T-cell (primary cell): Measurements from ENCODE around the gene COX20. TPM values are rescaled to one million over a fixed set of nuclear protein-coding genes. Genes with fewer than 3 reads are reported as not detected.
"Not testable (repeated sequence)": the region's sequence is repeated elsewhere in the genome, so short reads cannot be mapped to it uniquely, and the experiment has no call there.

Experiments used
- ATAC-seq, 4 experiments: fragments of 200-7000 bp in 3 of 4; fragments of 150-1000 bp in 1 of 4; cut with Tn5 transposase; replicated peaks in 1 of 4; 1 replicate in 3 of 4; 2 replicates in 1 of 4; pipeline ENCODE4 v1.10.0; 2021; ENCODE audit warnings: moderate library complexity in 3 of 4, mild to moderate bottlenecking in 2 of 4, moderate number of reproducible peaks in 1 of 4
- CTCF ChIA-PET, 2 donors: fragments of 300-600 bp; sonication (Branson Sonifier 250); formaldehyde crosslinking; loops; one replicate each; lab custom pipeline; 2022; ENCODE audit warnings: antibody characterized with exemption in 2 of 2; lab: Charles Lee
- POLR2A ChIA-PET, 2 donors: fragments of 300-600 bp; sonication (Branson Sonifier 250); formaldehyde crosslinking; loops; one replicate each; lab custom pipeline; 2022; ENCODE audit warnings: antibody characterized with exemption in 2 of 2; lab: Charles Lee
- DNase-seq, 35 experiments: peaks; one replicate each; pipeline versions ENCODE4 v3.0.0 to v3.0.0-alpha.2; 2013 to 2023
- H3K27ac ChIP-seq: one replicate; pipeline ENCODE4 v1.5.1; 2013; ENCODE audit warnings: low read length
- H3K27me3 ChIP-seq, 2 experiments: replicated peaks in 1 of 2; 1 replicate in 1 of 2; 2 replicates in 1 of 2; pipeline versions ENCODE4 v1.6.1 to v1.7.0; 2013; ENCODE audit warnings: low read length in 1 of 2, mixed read lengths in 1 of 2; ENCODE audit not compliant: control insufficient read depth in 2 of 2, insufficient read depth in 2 of 2; ENCODE audit errors: extremely low read depth in 1 of 2
- H3K36me3 ChIP-seq, 2 donors: 1 replicate in 1 of 2; 2 replicates in 1 of 2; pipeline versions ENCODE4 v1.6.1 to v1.7.0; 2013; ENCODE audit warnings: low read length in 1 of 2; ENCODE audit not compliant: control insufficient read depth in 2 of 2, insufficient read depth in 1 of 2; ENCODE audit errors: extremely low read depth in 1 of 2
- H3K4me1 ChIP-seq, 2 experiments: 1 replicate in 1 of 2; 2 replicates in 1 of 2; pipeline versions ENCODE4 v1.6.1 to v1.7.0; 2013; ENCODE audit warnings: low read length in 2 of 2, mixed read lengths in 1 of 2; ENCODE audit not compliant: insufficient read depth in 2 of 2, control insufficient read depth in 1 of 2; ENCODE audit errors: extremely low read depth in 1 of 2
- H3K4me3 ChIP-seq, 2 donors: 1 replicate in 1 of 2; 2 replicates in 1 of 2; pipeline versions ENCODE4 v1.5.1 to v1.7.0; 2013; ENCODE audit warnings: mild to moderate bottlenecking in 2 of 2, low read length in 1 of 2, moderate library complexity in 1 of 2; ENCODE audit not compliant: control insufficient read depth in 1 of 2; ENCODE audit errors: extremely low read depth in 1 of 2
- H3K9me3 ChIP-seq: 2 replicates; pipeline ENCODE4 v1.7.0; 2013
- H3K27ac Mint-ChIP-seq, 2 donors: one replicate each; pipeline ENCODE4 v1.8.0; 2020 to 2021; ENCODE audit warnings: mild to moderate bottlenecking in 2 of 2, mixed read lengths in 2 of 2
- H3K27me3 Mint-ChIP-seq, 2 donors: one replicate each; pipeline ENCODE4 v1.8.0; 2021 to 2022; ENCODE audit warnings: mixed read lengths in 2 of 2
- H3K36me3 Mint-ChIP-seq: one replicate; pipeline ENCODE4 v1.8.0; 2021; ENCODE audit warnings: mixed read lengths
- H3K4me1 Mint-ChIP-seq, 3 donors: one replicate each; pipeline ENCODE4 v1.8.0; 2020 to 2022; ENCODE audit warnings: mixed read lengths in 3 of 3, mild to moderate bottlenecking in 1 of 3
- H3K4me3 Mint-ChIP-seq, 3 donors: one replicate each; pipeline ENCODE4 v1.8.0; 2020 to 2022; ENCODE audit warnings: mild to moderate bottlenecking in 3 of 3, mixed read lengths in 3 of 3, moderate library complexity in 3 of 3
- H3K9me3 Mint-ChIP-seq, 3 donors: one replicate each; pipeline ENCODE4 v1.8.0; 2020 to 2022; ENCODE audit warnings: mixed read lengths in 3 of 3
- WGBS: methylation state at CpG from one replicate; pipeline ENCODE4 v1.1.5; 2013; ENCODE audit warnings: missing lambda C conversion rate; ENCODE audit not compliant: insufficient coverage; 5-methylcytosine and 5-hydroxymethylcytosine counted together
- total RNA-seq, 35 experiments: library from RNA in 6 of 35; stranded (reverse) in 6 of 35; fragments of 120-200 nt in 1 of 35; gene quantifications; one replicate each; pipeline versions ENCODE4 v1.2.1 to v1.2.4 and lab custom pipeline; 2013 to 2026

The COX20 gene
- total RNA-seq, 5 donors from 2014 or later (not counting 1 experiment from before 2014, with no cell fraction given): 17.0 to 32.0 (median 27.5) TPM

- Histone ChIP-seq H3K9me3 (no peaks in the 10 kb centered on the region), H3K27me3 (no peaks in the 10 kb centered on the region), H3K27ac (no peak overlapping the region), H3K4me3 (no peak overlapping the region), H3K4me1 (peaks cover 8 to 9% of the 10 kb centered on the region in 2 experiments), H3K36me3 (no peaks in the 10 kb centered on the region)
- DNase-seq (no peak), ATAC-seq (no peak)
- no CpG with 5 or more reads among the region's 3 CpGs for WGBS
- ChIA-PET POLR2A (no interaction called here), CTCF (interaction anchor here in 1 of 2 donors (0.5 kb wide), 1 partner anchor 376 kb away, joined by 3 read pairs; no protein-coding TSS in a partner anchor)
- no peak overlapping the region for H3K4me3 Mint-ChIP-seq
- H3K36me3 Mint-ChIP-seq: no peaks in the 10 kb centered on the region
- no peaks in the 10 kb centered on the region for H3K27me3 Mint-ChIP-seq
- no peaks in the 10 kb centered on the region for H3K9me3 Mint-ChIP-seq
- H3K4me1 Mint-ChIP-seq: peaks cover 3 to 12% (median 7%) of the 10 kb centered on the region in 3 donors
- H3K27ac Mint-ChIP-seq: no peak overlapping the region
These were observed 4.8 kb upstream of the COX20 start for GRCh38 chr1:244830639-244831038.

- H3K9me3 Mint-ChIP-seq, H3K36me3 Mint-ChIP-seq, H3K36me3 ChIP-seq, ATAC-seq, DNase-seq, H3K27me3 Mint-ChIP-seq, H3K9me3 ChIP-seq, H3K27me3 ChIP-seq: not testable (repeated sequence)
- Mint-ChIP-seq H3K4me1 (peaks cover 25 to 36% (median 31%) of the 10 kb centered on the region in 3 donors), H3K27ac (peak overlapping the region; percentile 99 to 100), H3K4me3 (peak overlapping the region; percentile 86 to 95 (median 86))
- WGBS: no CpG with 5 or more reads among the region's 8 CpGs
- CTCF ChIA-PET: interaction anchor here in 1 of 2 donors (0.7 to 1.6 kb wide), 3 partner anchors 21 to 1015 kb away, joined by 4 to 11 read pairs (median 5); no protein-coding TSS in a partner anchor
- POLR2A ChIA-PET: interaction anchor here (0.6 to 4.9 kb wide), 3 partner anchors 30 to 188 kb away, joined by 3 to 109 read pairs (median 3); partner anchors contain the start of gene HNRNPU (in 1 of the 2)
- H3K4me3 ChIP-seq: peak overlapping the region; percentile 88 to 96
- peak overlapping the region; percentile 91 for H3K27ac ChIP-seq
- peaks cover 12 to 26% of the 10 kb centered on the region in 2 experiments for H3K4me1 ChIP-seq
These were observed 2.2 kb upstream of the COX20 start for GRCh38 chr1:244833260-244833659.

- H3K27me3 Mint-ChIP-seq: no peaks in the 10 kb centered on the region
- H3K9me3 ChIP-seq: no peaks in the 10 kb centered on the region
- peaks cover 0 to 4% (median 0%) of the 10 kb centered on the region in 3 donors for H3K9me3 Mint-ChIP-seq
- ATAC-seq (peak; percentile 22 to 28 (median 26)), DNase-seq (peak; percentile 5 to 76 (median 40))
- ChIA-PET POLR2A (interaction anchor here (0.7 to 4.9 kb wide), 10 partner anchors 22 to 1738 kb away, joined by 3 to 109 read pairs (median 5); partner anchors contain the start of gene HNRNPU (in 2 of the 2)), CTCF (interaction anchor here (0.5 to 2.4 kb wide), 9 partner anchors 19 to 1016 kb away, joined by 3 to 19 read pairs (median 4); partner anchors contain the start of gene HNRNPU (in 1 of the 2))
- peak overlapping the region; percentile 99 to 100 for H3K27ac Mint-ChIP-seq
- H3K36me3 Mint-ChIP-seq: peaks cover 14% of the 10 kb centered on the region
- H3K4me1 ChIP-seq: peaks cover 12 to 26% of the 10 kb centered on the region in 2 experiments
- peak overlapping the region; percentile 91 for H3K27ac ChIP-seq
- no peaks in the 10 kb centered on the region for H3K27me3 ChIP-seq
- peak overlapping the region; percentile 86 to 95 (median 86) for H3K4me3 Mint-ChIP-seq
- WGBS: 1% methylated on average over 13 of the region's 32 CpGs
- H3K4me3 ChIP-seq: peak overlapping the region; percentile 88 to 96
- peaks cover 32 to 43% (median 38%) of the 10 kb centered on the region in 3 donors for H3K4me1 Mint-ChIP-seq
- H3K36me3 ChIP-seq: no peaks in the 10 kb centered on the region
These were observed 1.5 kb upstream of the COX20 start for GRCh38 chr1:244833734-244834542.

- POLR2A ChIA-PET: interaction anchor here (0.5 to 4.9 kb wide), 17 partner anchors 15 to 1737 kb away, joined by 3 to 109 read pairs (median 4); partner anchors contain the start of gene HNRNPU (in 2 of the 2)
- Histone ChIP-seq H3K9me3 (no peaks in the 10 kb centered on the region), H3K27ac (peak overlapping the region; percentile 91), H3K27me3 (no peaks in the 10 kb centered on the region), H3K4me1 (peaks cover 12 to 27% of the 10 kb centered on the region in 2 experiments), H3K4me3 (peak overlapping the region; percentile 88 to 96), H3K36me3 (no peaks in the 10 kb centered on the region)
- no peaks in the 10 kb centered on the region for H3K27me3 Mint-ChIP-seq
- DNase-seq: peak; percentile 81 to 94 (median 88)
- H3K4me3 Mint-ChIP-seq: peak overlapping the region; percentile 86 to 95 (median 86)
- peak overlapping the region; percentile 99 to 100 for H3K27ac Mint-ChIP-seq
- peaks cover 40 to 50% (median 46%) of the 10 kb centered on the region in 3 donors for H3K4me1 Mint-ChIP-seq
- CTCF ChIA-PET: interaction anchor here (0.5 to 2.9 kb wide), 11 partner anchors 9 to 375 kb away, joined by 3 to 19 read pairs (median 3); partner anchors contain the start of gene HNRNPU (in 1 of the 2)
- whole genome bisulfite sequencing: 0% methylated on average over 38 of the region's 49 CpGs
- ATAC-seq: peak; percentile 77 to 80 (median 78)
- peaks cover 21% of the 10 kb centered on the region for H3K36me3 Mint-ChIP-seq
- peaks cover 0 to 4% (median 0%) of the 10 kb centered on the region in 3 donors for H3K9me3 Mint-ChIP-seq
These were observed 749 bp upstream of the COX20 start for GRCh38 chr1:244834543-244835275.

GRCh38 chr1:244836135-244836521 lies 670 bp downstream of the COX20 start:
- peak in 1 of 35 experiments; percentile 34 for DNase-seq
- Mint-ChIP-seq H3K27me3 (no peaks in the 10 kb centered on the region), H3K27ac (peak overlapping the region; percentile 90 to 98), H3K4me3 (peak overlapping the region; percentile 86 to 95 (median 86)), H3K36me3 (peaks cover 34% of the 10 kb centered on the region), H3K4me1 (peaks cover 53 to 65% (median 58%) of the 10 kb centered on the region in 3 donors), H3K9me3 (peaks cover 0 to 4% (median 0%) of the 10 kb centered on the region in 3 donors)
- Histone ChIP-seq H3K4me3 (peak overlapping the region; percentile 49 to 88), H3K9me3 (no peaks in the 10 kb centered on the region), H3K27ac (peak overlapping the region; percentile 91), H3K4me1 (peaks cover 16 to 32% of the 10 kb centered on the region in 2 experiments), H3K36me3 (peaks cover 5 to 12% of the 10 kb centered on the region in 2 donors), H3K27me3 (no peaks in the 10 kb centered on the region)
- ChIA-PET CTCF (interaction anchor here (0.5 to 3.1 kb wide), 16 partner anchors 12 to 206 kb away, joined by 3 to 19 read pairs (median 4); partner anchors contain the start of gene HNRNPU (in 1 of the 2)), POLR2A (interaction anchor here (0.6 to 4.9 kb wide), 18 partner anchors 9 to 184 kb away, joined by 3 to 109 read pairs (median 5); partner anchors contain the start of gene HNRNPU (in 2 of the 2))
- no peak for ATAC-seq
- WGBS: 0% methylated on average over 2 of the region's 7 CpGs
